Gastroesophageal sphincter (tissue), 4 donors: ENCODE measurements around the gene LGALS1. TPM values are rescaled to one million over a fixed set of nuclear protein-coding genes. Genes with fewer than 3 reads are reported as not detected.

Source experiments
- ATAC-seq: fragments of 150-250 bp; one replicate; pipeline ENCODE4 v1.9.1; 2016; ENCODE audit warnings: mild to moderate bottlenecking, moderate library complexity
- H3K27ac ChIP-seq, 4 donors: fragments of 200-600 bp; sonication (generic) in 3 of 4; 1 replicate in 3 of 4; 2 replicates in 1 of 4; pipeline ENCODE4 v1.5.1; 2016 to 2019
- H3K27me3 ChIP-seq: fragments of 200-600 bp; sonication (generic); one replicate; pipeline ENCODE4 v1.5.1; 2019
- H3K36me3 ChIP-seq, 2 donors: fragments of 200-600 bp; sonication (generic); one replicate each; pipeline ENCODE4 v1.5.1; 2019; ENCODE audit warnings: control low read depth in 1 of 2
- H3K4me1 ChIP-seq, 3 donors: fragments of 200-600 bp; sonication (generic); 1 replicate in 2 of 3; 2 replicates in 1 of 3; pipeline ENCODE4 v1.5.1; 2016 to 2019; ENCODE audit warnings: control low read depth in 2 of 3
- H3K4me3 ChIP-seq, 2 donors: fragments of 200-600 bp; sonication (generic); one replicate each; pipeline ENCODE4 v1.5.1; 2019; ENCODE audit warnings: mild to moderate bottlenecking in 1 of 2, moderate library complexity in 1 of 2
- H3K9me3 ChIP-seq, 3 donors: fragments of 200-600 bp; sonication (generic); one replicate each; pipeline ENCODE4 v1.5.1; 2017 to 2019; ENCODE audit warnings: control low read depth in 2 of 3
- EP300 ChIP-seq: sonication (generic); formaldehyde crosslinking; IDR thresholded peaks from one replicate; pipeline ENCODE4 v1.6.1; 2017; ENCODE audit warnings: antibody characterized with exemption, mild to moderate bottlenecking
- POLR2A ChIP-seq, 2 donors: fragments of 450-650 bp; IDR thresholded peaks; one replicate each; pipeline ENCODE4 v1.6.1; 2017; ENCODE audit warnings: antibody characterized with exemption in 2 of 2, mild to moderate bottlenecking in 2 of 2, moderate library complexity in 1 of 2
- POLR2AphosphoS5 ChIP-seq: sonication (generic); formaldehyde crosslinking; IDR thresholded peaks from one replicate; pipeline ENCODE4 v1.6.1; 2017; ENCODE audit warnings: antibody characterized with exemption
- WGBS, 2 donors: methylation state at CpG; one replicate each; pipeline ENCODE4 v1.1.5; 2018; ENCODE audit warnings: low coverage in 1 of 2; 5-methylcytosine and 5-hydroxymethylcytosine counted together
- total RNA-seq, 4 donors: library from RNA; depleted of rRNA; stranded (reverse); fragments of >200 nt; gene quantifications; one replicate each; pipeline ENCODE4 v1.1.0, GENCODE V29; 2016
- TF ChIP-seq, protein P1 (sequence below), 4 experiments: fragments of 200-600 bp in 2 of 4; fragments of 450-650 bp in 2 of 4; sonication (generic) in 1 of 4; IDR thresholded peaks; one replicate each; pipeline ENCODE4 v1.5.1; 2017 to 2019; ENCODE audit warnings: antibody characterized with exemption in 4 of 4, mild to moderate bottlenecking in 2 of 4, moderate library complexity in 2 of 4

The LGALS1 gene
- total RNA-seq, 4 donors from 2014 or later, result 747 to 1,092 (median 1,059) TPM

DNA sequence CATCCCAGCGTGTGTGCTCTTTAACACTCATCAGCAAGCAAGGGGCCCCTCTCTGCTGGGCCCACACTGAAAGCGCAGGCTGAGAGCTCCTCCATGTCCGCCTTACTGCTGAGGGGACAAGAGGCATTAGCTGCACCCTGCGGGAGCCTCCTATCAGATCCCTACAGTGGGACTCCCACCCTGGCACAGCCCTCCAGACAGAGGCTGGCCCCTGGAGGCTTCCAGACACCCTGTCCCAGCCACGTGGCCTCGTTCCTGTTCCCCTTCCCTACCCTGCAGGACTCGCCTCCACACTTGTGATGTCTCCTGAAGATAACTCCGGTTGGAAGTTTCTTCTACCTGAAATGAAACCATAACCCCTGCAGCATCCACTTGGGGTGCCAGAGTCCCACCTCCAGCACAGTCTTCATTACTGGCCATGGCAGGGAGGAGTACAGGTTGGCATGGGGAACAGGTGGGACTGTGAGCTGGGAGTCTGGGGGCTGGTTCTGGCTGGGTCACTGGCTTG lies 41.0 kb upstream of the LGALS1 start:
- WGBS, 2 donors, result 13% methylated on average over 4 of the region's 8 CpGs; no CpG with 5 or more reads in 1 of the 2 donors
- H3K27ac ChIP-seq, result peak overlapping the region; percentile 9 to 85 (median 80)
- peaks cover 0 to 36% of the 10 kb centered on the region in 2 donors for H3K36me3 ChIP-seq
- TF ChIP-seq POLR2A (IDR thresholded peaks at IDR 0.05) (no peak), POLR2AphosphoS5 (no peak), EP300 (no peak)
- TF ChIP-seq, protein P1, sequence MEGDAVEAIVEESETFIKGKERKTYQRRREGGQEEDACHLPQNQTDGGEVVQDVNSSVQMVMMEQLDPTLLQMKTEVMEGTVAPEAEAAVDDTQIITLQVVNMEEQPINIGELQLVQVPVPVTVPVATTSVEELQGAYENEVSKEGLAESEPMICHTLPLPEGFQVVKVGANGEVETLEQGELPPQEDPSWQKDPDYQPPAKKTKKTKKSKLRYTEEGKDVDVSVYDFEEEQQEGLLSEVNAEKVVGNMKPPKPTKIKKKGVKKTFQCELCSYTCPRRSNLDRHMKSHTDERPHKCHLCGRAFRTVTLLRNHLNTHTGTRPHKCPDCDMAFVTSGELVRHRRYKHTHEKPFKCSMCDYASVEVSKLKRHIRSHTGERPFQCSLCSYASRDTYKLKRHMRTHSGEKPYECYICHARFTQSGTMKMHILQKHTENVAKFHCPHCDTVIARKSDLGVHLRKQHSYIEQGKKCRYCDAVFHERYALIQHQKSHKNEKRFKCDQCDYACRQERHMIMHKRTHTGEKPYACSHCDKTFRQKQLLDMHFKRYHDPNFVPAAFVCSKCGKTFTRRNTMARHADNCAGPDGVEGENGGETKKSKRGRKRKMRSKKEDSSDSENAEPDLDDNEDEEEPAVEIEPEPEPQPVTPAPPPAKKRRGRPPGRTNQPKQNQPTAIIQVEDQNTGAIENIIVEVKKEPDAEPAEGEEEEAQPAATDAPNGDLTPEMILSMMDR (IDR thresholded peaks at IDR 0.05), result peak in 1 of 4 experiments; percentile 12
- no peaks in the 10 kb centered on the region for H3K9me3 ChIP-seq
- H3K4me3 ChIP-seq, result peak overlapping the region in 1 of 2 donors; percentile 29
- peaks cover 7% of the 10 kb centered on the region for H3K27me3 ChIP-seq
- no peak for ATAC-seq
- peaks cover 0 to 60% (median 39%) of the 10 kb centered on the region in 3 donors for H3K4me1 ChIP-seq

- Histone ChIP-seq H3K9me3 (no peaks in the 10 kb centered on the region), H3K27ac (peak overlapping the region in 3 of 4 donors; percentile 79 to 85 (median 80)), H3K27me3 (peaks cover 14% of the 10 kb centered on the region), H3K36me3 (peaks cover 0 to 29% of the 10 kb centered on the region in 2 donors), H3K4me3 (no peak overlapping the region), H3K4me1 (peaks cover 0 to 67% (median 41%) of the 10 kb centered on the region in 3 donors)
- ATAC-seq, result no peak
- TF ChIP-seq, protein P1 (IDR thresholded peaks at IDR 0.05), result no peak
- no peak for TF ChIP-seq EP300
- TF ChIP-seq POLR2AphosphoS5, result no peak
- TF ChIP-seq POLR2A (IDR thresholded peaks at IDR 0.05), result no peak
- WGBS, 2 donors, result 94% methylated on average over 4 of the region's 7 CpGs; no CpG with 5 or more reads in 1 of the 2 donors
Observed at GRCh38 chr22:37635157-37635556, 40.3 kb upstream of the LGALS1 start.

DNA sequence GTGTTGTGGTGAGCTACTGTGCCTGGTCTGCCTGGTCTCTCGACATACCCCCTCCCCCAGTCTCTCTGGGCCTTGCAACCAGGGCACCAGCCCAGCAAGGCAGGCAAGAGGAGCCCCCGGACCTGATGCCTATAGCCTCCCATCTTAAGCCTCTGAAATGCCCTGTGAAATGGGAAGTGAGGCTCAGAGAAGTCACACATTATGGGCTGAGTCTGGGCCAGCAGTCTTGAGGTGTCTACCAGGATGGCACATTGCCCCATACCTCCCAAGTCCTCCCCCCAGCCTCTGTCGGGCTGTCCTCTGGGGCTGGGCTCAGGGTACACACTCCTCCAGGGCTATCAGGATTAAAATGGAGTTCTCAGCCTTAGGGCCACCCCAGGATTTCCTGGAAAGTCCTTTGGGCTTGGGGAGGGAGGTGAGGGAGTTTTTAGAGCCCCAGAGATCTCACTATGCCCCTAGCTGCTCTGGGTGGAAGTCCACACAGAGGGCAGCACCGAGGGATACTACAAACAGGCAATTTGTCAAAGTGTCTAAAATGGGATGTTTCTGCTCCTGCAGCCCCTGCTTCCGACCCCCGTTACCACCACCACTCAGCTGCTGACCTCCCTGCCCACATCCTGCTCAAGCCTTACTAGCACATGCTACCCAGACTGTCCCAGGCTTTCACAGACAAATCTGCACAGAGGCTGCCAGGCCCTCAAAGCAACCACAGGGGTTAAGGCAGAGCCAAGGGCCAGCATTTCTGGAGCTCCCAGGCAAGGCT lies 39.1 kb upstream of the LGALS1 start:
- Histone ChIP-seq H3K36me3 (peaks cover 0 to 17% of the 10 kb centered on the region in 2 donors), H3K9me3 (no peaks in the 10 kb centered on the region), H3K4me3 (no peak overlapping the region), H3K27me3 (peaks cover 26% of the 10 kb centered on the region), H3K4me1 (peaks cover 0 to 79% (median 41%) of the 10 kb centered on the region in 3 donors), H3K27ac (no peak overlapping the region)
- TF ChIP-seq POLR2AphosphoS5, result no peak
- no peak for TF ChIP-seq POLR2A (IDR thresholded peaks at IDR 0.05)
- TF ChIP-seq EP300, result no peak
- TF ChIP-seq, protein P1 (IDR thresholded peaks at IDR 0.05), result no peak
- 100% methylated on average over 1 of the region's 6 CpGs; no CpG with 5 or more reads in 1 of the 2 donors for WGBS, 2 donors
- ATAC-seq, result no peak

GRCh38 chr22:37636949-37637273 lies 38.5 kb upstream of the LGALS1 start:
- no peak for TF ChIP-seq EP300
- TF ChIP-seq, protein P1 (IDR thresholded peaks at IDR 0.05), result no peak
- TF ChIP-seq POLR2A (IDR thresholded peaks at IDR 0.05), result no peak
- no peak for TF ChIP-seq POLR2AphosphoS5
- WGBS, 2 donors, result 81% methylated on average over 3 of the region's 3 CpGs; no CpG with 5 or more reads in 1 of the 2 donors
- Histone ChIP-seq H3K27me3 (peaks cover 31% of the 10 kb centered on the region), H3K36me3 (peaks cover 0 to 12% of the 10 kb centered on the region in 2 donors), H3K9me3 (no peaks in the 10 kb centered on the region), H3K4me3 (no peak overlapping the region), H3K4me1 (peaks cover 0 to 79% (median 41%) of the 10 kb centered on the region in 3 donors), H3K27ac (no peak overlapping the region)
- no peak for ATAC-seq
